ENCODE data around the gene POFUT1. TPM values are rescaled to one million over a fixed set of nuclear protein-coding genes. Genes with fewer than 3 reads are reported as not detected.

Gene POFUT1
- total and polyA plus RNA-seq, 5 donors = 16.6 to 29.3 (median 27.6) TPM

DNA sequence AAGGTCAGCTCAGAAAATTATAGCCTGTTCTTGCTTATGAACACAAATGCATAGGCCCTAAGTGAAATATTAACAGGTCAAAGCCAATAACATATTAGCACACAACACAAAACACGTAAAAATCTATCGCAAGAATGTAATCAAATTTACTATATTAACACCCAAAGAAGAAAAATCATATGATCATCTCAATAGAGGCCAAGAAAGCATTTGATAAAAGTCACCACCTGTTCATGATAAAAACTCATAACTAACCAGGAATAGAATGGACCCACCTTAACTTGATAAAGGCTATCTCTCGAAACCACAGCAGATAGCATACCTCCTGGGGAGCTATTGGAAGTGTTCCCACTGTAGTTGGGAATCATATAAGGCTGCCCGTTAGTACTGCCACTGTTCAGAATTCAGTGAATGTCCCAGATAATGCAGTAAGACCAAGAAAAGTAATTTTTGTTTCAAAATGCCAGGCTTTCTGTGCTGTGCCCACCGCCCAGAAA lies 21.6 kb downstream of the POFUT1 start:
- Histone ChIP-seq H3K4me3 (ENCODE audit: low read length) (no peak overlapping the region), H3K27ac (ENCODE audit: low read length) (no peak overlapping the region), H3K9me3 (ENCODE audit: control insufficient read depth, low read length) (no peaks in the 10 kb centered on the region), H3K4me1 (ENCODE audit: control insufficient read depth, insufficient read depth, low read length) (peaks cover 2% of the 10 kb centered on the region), H3K27me3 (ENCODE audit: control insufficient read depth, insufficient read depth) (no peaks in the 10 kb centered on the region)
- no peak for ATAC-seq
- no peak for DNase-seq
- intact Hi-C loops (cut with DNase I) = no loop called here
- WGBS = 79% methylated on average over 5 of the region's 5 CpGs

DNA sequence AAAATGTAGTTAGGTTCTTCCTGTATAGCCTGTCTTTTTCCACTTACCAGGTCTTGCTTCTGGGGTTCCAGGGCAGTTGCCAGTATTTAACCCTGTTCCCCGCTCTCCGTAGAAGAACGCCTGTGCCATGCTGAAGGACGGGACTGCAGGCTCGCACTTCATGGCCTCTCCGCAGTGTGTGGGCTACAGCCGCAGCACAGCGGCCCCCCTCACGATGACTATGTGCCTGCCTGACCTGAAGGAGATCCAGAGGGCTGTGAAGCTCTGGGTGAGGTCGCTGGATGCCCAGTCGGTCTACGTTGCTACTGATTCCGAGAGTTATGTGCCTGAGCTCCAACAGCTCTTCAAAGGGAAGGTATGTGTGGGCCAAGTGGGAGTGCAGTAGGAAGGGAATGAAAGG lies 23.0 kb downstream of the POFUT1 start:
- Histone ChIP-seq H3K4me1 (ENCODE audit: control insufficient read depth, insufficient read depth, low read length) (peaks cover 2% of the 10 kb centered on the region), H3K27me3 (ENCODE audit: control insufficient read depth, insufficient read depth) (no peaks in the 10 kb centered on the region), H3K4me3 (ENCODE audit: low read length) (no peak overlapping the region), H3K27ac (ENCODE audit: low read length) (no peak overlapping the region), H3K9me3 (ENCODE audit: control insufficient read depth, low read length) (no peaks in the 10 kb centered on the region)
- intact Hi-C loops (cut with DNase I) = no loop called here
- no peak for DNase-seq
- 95% methylated on average over 13 of the region's 13 CpGs for WGBS
- no peak for ATAC-seq

DNA sequence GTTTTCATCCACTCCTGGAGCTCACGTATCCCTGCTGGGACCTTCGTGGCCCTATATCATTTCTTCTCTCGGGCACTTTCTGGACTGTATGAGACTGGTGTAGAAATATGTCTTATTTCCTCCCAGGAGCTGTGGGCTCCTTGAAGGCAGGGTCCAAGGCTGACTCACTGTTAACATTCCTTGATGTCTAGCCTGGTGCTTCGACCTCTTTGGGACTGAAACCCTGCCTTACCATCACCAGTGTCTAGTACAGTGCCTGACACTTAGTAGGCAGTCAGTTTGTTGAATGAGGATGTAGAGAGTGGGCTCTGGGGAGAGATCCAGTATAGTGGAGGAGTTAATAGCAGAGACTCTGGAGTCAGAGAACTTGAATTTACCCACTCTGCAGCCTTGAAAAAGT lies 23.6 kb downstream of the POFUT1 start:
- no peak for DNase-seq
- Histone ChIP-seq H3K27me3 (ENCODE audit: control insufficient read depth, insufficient read depth) (no peaks in the 10 kb centered on the region), H3K27ac (ENCODE audit: low read length) (no peak overlapping the region), H3K4me1 (ENCODE audit: control insufficient read depth, insufficient read depth, low read length) (peaks cover 2% of the 10 kb centered on the region), H3K4me3 (ENCODE audit: low read length) (no peak overlapping the region), H3K9me3 (ENCODE audit: control insufficient read depth, low read length) (no peaks in the 10 kb centered on the region)
- whole genome bisulfite sequencing = 95% methylated on average over 4 of the region's 4 CpGs
- intact Hi-C loops (cut with DNase I) = no loop called here
- ATAC-seq = no peak

DNA sequence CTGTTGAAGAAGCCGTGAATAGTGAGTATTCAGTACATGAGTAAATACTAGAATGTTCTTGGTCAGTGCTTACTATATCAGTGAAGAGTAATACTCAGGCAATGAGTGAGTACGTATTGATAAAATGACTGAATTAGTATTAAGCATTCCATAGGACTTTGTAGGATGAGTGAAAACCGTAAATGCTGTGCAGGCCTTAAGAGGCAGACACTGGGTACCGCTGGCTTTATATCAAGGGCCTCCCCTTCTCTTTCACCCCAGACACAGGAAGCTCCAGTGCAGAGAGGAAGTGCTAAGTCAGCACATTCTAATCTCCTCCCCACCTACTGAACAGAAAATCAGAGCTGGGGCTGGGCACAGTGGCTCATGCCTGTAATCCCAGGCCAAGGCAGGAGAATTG lies 24.2 kb downstream of the POFUT1 start:
- Histone ChIP-seq H3K4me1 (ENCODE audit: control insufficient read depth, insufficient read depth, low read length) (peaks cover 2% of the 10 kb centered on the region), H3K9me3 (ENCODE audit: control insufficient read depth, low read length) (no peaks in the 10 kb centered on the region), H3K4me3 (ENCODE audit: low read length) (no peak overlapping the region), H3K27me3 (ENCODE audit: control insufficient read depth, insufficient read depth) (no peaks in the 10 kb centered on the region), H3K27ac (ENCODE audit: low read length) (no peak overlapping the region)
- DNase-seq (no peak), ATAC-seq (peak in 1 of 2 donors; percentile 32)
- intact Hi-C loops (cut with DNase I) = no loop called here
- WGBS = 66% methylated on average over 4 of the region's 4 CpGs

DNA sequence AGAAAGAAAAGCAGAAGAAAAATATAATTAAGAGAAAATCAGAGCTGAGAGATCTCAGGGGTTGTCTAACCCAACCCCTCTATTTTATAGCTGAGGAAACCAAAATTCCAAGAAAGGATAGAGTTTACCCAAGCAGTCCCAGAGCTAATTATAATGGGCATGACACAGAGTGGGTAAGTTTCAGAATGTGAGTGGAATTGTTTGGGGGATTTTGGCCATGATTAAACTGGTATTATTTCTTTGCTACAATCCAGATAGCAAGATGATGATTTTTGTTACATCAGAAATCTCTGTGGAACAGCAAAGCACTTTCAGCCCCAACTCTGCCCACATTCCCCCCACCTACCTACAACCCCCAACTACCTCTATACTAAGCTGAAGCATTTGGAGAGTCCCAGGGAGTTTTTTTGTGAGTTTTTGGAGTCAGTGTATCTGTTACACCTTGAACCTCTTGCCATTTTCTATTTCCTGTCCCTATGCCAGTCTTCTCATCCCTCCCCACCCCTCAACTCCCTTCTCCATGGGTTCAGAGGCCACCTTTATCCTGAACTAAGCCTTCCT lies 24.7 kb downstream of the POFUT1 start:
- Histone ChIP-seq H3K27me3 (ENCODE audit: control insufficient read depth, insufficient read depth) (no peaks in the 10 kb centered on the region), H3K4me3 (ENCODE audit: low read length) (no peak overlapping the region), H3K9me3 (ENCODE audit: control insufficient read depth, low read length) (no peaks in the 10 kb centered on the region), H3K4me1 (ENCODE audit: control insufficient read depth, insufficient read depth, low read length) (peaks cover 2% of the 10 kb centered on the region), H3K27ac (ENCODE audit: low read length) (no peak overlapping the region)
- no peak for ATAC-seq
- no peak for DNase-seq
- intact Hi-C loops (cut with DNase I) = no loop called here

DNA sequence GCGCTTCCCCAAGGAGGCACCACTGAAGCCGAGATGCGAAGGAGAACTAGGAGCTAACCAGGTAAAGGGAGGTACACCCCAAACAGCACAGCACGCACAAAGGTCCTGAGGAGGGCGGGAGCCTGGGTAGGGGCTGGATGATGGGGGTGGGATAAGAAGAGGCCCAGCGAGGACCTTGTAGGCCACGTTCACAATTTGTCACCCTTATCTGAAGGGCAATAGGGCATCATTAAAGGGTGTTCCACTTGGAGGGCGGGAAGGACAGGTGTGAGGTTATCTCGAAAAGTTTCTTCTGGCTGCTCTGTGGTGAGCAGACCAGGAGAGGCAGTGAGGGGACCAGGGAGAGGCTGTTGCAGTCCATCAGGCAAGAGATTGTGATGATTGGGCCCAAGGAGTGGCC lies 25.6 kb downstream of the POFUT1 start:
- Histone ChIP-seq H3K4me3 (ENCODE audit: low read length) (no peak overlapping the region), H3K27me3 (ENCODE audit: control insufficient read depth, insufficient read depth) (no peaks in the 10 kb centered on the region), H3K27ac (ENCODE audit: low read length) (no peak overlapping the region), H3K4me1 (ENCODE audit: control insufficient read depth, insufficient read depth, low read length) (peaks cover under 1% of the 10 kb centered on the region), H3K9me3 (ENCODE audit: control insufficient read depth, low read length) (no peaks in the 10 kb centered on the region)
- intact Hi-C loops (cut with DNase I) = no loop called here
- DNase-seq (no peak), ATAC-seq (no peak)
- 93% methylated on average over 9 of the region's 9 CpGs for WGBS

DNA sequence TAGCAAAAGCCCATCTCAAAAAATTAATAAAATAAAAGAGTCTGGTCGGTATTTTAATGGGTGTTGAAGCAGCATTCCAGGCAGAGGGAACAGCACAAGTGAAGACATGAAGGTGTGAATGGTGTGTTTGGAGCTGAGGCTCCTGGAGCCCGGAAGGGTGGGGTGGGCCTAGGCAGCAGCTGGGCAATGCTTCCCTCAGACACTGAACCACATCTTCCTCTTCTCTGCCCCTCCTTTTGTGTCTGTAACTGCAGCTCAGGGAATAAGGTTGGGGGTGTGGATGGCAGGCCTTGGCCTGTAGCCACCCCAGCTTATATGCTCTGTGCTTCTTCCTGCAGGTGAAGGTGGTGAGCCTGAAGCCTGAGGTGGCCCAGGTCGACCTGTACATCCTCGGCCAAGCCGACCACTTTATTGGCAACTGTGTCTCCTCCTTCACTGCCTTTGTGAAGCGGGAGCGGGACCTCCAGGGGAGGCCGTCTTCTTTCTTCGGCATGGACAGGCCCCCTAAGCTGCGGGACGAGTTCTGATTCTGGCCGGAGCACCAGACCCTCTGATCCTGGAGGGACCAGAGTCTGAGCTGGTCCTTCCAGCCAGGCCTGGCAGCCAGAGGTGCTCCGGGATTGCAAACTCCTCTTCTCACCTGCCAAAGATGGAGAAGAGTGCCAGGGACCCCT lies 26.6 kb downstream of the POFUT1 start:
- WGBS = 96% methylated on average over 13 of the region's 13 CpGs

DNA sequence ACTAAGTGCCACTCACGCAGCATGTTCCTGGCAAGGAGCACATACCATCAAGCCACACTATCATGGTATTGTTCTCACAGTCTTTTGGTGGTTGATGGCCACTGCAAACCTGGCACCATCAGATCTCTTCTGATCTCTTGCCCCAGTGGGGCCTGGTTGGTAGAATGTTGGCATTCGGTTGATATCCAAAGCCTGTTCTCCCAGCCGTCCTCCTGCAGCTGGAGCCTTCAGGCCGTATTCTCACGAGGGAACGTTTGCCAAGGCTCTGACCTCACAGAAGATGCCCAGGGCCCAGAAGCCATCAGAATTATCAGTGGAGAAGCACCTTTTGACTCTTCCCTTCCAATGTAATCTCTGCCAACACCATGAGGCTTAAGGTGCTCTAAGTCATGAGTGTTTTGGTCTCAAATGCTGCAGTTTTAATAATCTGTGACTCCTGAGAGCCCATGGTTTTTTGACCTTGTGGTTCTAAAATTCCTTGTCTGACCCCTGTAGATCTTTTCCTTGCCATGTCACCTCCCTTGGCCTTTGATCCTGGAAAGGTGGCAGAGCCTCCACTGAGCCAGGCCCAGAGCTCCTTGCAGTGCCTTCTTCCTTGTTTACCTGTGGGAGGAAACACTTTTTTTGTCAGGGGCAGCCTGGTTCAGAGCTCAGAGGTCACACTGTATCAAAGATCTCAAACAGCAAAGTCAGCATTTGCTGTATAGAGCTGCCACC lies 27.8 kb downstream of the POFUT1 start:
- DNase-seq (no peak), ATAC-seq (no peak)
- Histone ChIP-seq H3K27me3 (ENCODE audit: control insufficient read depth, insufficient read depth) (no peaks in the 10 kb centered on the region), H3K4me3 (ENCODE audit: low read length) (no peak overlapping the region), H3K4me1 (ENCODE audit: control insufficient read depth, insufficient read depth, low read length) (no peaks in the 10 kb centered on the region), H3K27ac (ENCODE audit: low read length) (no peak overlapping the region), H3K9me3 (ENCODE audit: control insufficient read depth, low read length) (no peaks in the 10 kb centered on the region)
- intact Hi-C loops (cut with DNase I) = no loop called here
- WGBS = 82% methylated on average over 6 of the region's 6 CpGs

More for the DNA sequence above, 26.6 kb downstream of the POFUT1 start:
- no peak overlapping the region for H3K27ac ChIP-seq (ENCODE audit: low read length)
- intact Hi-C loops (cut with DNase I) = no loop called here
- no peak overlapping the region for H3K4me3 ChIP-seq (ENCODE audit: low read length)
- ATAC-seq = peak in 1 of 2 donors; percentile 8
- H3K9me3 ChIP-seq (ENCODE audit: control insufficient read depth, low read length) = no peaks in the 10 kb centered on the region
- H3K4me1 ChIP-seq (ENCODE audit: control insufficient read depth, insufficient read depth, low read length) = no peaks in the 10 kb centered on the region
- DNase-seq = no peak
- H3K27me3 ChIP-seq (ENCODE audit: control insufficient read depth, insufficient read depth) = no peaks in the 10 kb centered on the region

DNA sequence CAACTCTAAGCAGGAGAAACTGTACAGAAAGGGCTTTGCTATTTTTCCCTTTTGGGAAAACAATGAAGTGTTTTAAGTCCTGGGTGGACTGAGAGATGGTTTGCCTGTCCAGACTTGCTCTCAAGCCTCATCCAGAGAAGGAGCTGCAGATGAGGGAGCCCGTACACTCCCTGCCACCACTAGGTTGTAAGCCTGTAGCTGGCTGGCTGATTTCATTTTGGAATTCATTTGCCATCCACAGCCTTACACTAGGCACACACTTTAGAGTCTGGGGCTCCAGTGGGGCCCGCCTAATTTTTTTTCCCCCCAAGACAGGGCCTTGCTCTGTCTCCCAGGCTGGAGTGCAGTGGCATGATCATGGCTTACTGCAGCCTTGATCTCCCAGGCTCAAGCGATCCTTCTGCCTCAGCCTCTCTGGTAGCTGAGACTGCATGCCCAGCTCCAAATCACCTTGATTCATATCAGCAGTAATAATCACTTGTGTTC lies 28.4 kb downstream of the POFUT1 start:
- Histone ChIP-seq H3K27me3 (ENCODE audit: control insufficient read depth, insufficient read depth) (no peaks in the 10 kb centered on the region), H3K4me3 (ENCODE audit: low read length) (no peak overlapping the region), H3K4me1 (ENCODE audit: control insufficient read depth, insufficient read depth, low read length) (no peaks in the 10 kb centered on the region), H3K27ac (ENCODE audit: low read length) (no peak overlapping the region), H3K9me3 (ENCODE audit: control insufficient read depth, low read length) (no peaks in the 10 kb centered on the region)
- 95% methylated on average over 3 of the region's 3 CpGs for WGBS
- no peak for ATAC-seq
- no peak for DNase-seq
- intact Hi-C loops (cut with DNase I) = no loop called here

DNA sequence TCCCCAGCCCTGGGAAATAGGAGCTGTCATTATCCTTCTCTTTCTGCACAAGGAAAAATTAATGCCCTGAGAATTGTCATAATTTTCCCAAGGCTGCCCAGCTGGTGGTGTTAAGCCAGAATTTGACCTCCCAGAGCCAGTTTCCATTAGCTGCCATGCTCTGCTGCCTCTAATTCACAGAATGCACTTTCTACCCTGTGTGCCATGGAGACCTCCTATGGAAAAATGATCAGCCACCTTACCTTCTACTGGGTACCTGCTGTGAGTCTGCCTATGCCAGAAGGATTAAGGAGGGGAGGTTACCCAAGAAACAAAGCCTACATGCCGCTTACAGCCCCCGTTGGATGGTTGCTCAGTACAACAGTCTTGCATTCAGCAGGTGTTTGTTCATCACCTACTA lies 29.1 kb downstream of the POFUT1 start:
- no peaks in the 10 kb centered on the region for H3K27me3 ChIP-seq (ENCODE audit: control insufficient read depth, insufficient read depth)
- DNase-seq = no peak
- no peak overlapping the region for H3K4me3 ChIP-seq (ENCODE audit: low read length)
- H3K27ac ChIP-seq (ENCODE audit: low read length) = no peak overlapping the region
- intact Hi-C loops (cut with DNase I) = no loop called here
- ATAC-seq = no peak
- no peaks in the 10 kb centered on the region for H3K9me3 ChIP-seq (ENCODE audit: control insufficient read depth, low read length)
- WGBS = 94% methylated on average over 2 of the region's 2 CpGs
- no peaks in the 10 kb centered on the region for H3K4me1 ChIP-seq (ENCODE audit: control insufficient read depth, insufficient read depth, low read length)

DNA sequence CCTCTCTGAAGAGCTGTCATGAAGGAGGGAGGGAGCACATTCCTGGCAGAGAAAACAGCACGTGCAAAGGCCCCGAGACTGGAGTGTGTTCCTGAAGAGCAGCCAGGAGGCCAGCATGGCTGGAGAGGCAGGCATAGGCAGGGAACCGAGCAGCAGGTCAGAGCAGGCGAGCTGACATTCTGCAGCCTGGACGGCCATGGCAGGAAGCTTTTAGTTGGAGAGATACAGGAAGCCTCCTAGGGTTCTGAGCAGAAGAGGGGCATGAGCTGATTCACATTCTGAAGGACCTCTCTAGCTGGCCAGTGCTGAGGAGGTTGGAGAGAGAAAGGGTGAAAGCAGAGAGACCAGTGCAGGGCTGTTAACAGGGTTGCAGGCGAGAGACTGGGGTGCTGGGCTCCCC lies 29.7 kb downstream of the POFUT1 start:
- no peak for ATAC-seq
- no peaks in the 10 kb centered on the region for H3K9me3 ChIP-seq (ENCODE audit: control insufficient read depth, low read length)
- DNase-seq = no peak
- no peaks in the 10 kb centered on the region for H3K27me3 ChIP-seq (ENCODE audit: control insufficient read depth, insufficient read depth)
- no peak overlapping the region for H3K4me3 ChIP-seq (ENCODE audit: low read length)
- intact Hi-C loops (cut with DNase I) = no loop called here
- H3K27ac ChIP-seq (ENCODE audit: low read length) = no peak overlapping the region
- 85% methylated on average over 6 of the region's 6 CpGs for WGBS
- no peaks in the 10 kb centered on the region for H3K4me1 ChIP-seq (ENCODE audit: control insufficient read depth, insufficient read depth, low read length)

Measured in right cardiac atrium (tissue), 5 donors.